H1 (cell line): ENCODE data around the gene PTPRE. TPM values are rescaled to one million over a fixed set of nuclear protein-coding genes. Genes with fewer than 3 reads are reported as not detected.

Experiments used
- CTCF ChIA-PET: fragments of 300-600 bp; sonication (Branson Sonifier 250); formaldehyde crosslinking; loops from one replicate; lab custom pipeline; 2021; ENCODE audit not compliant: partially characterized antibody; lab: Charles Lee
- POLR2A ChIA-PET: fragments of 300-600 bp; sonication (Branson Sonifier 250); formaldehyde crosslinking; loops from one replicate; lab custom pipeline; 2021; ENCODE audit warnings: inconsistent platforms; ENCODE audit not compliant: partially characterized antibody; lab: Charles Lee
- DNase-seq, 2 experiments: peaks; one replicate each; pipeline versions ENCODE4 v3.0.0 to v3.0.0-alpha.2; 2010 to 2022; ENCODE audit warnings: low spot score in 2 of 2, low read depth in 1 of 2, mixed read lengths in 1 of 2
- FAIRE-seq: peaks from 2 replicates; lab custom pipeline; 2011; peaks lifted over from hg19 to GRCh38; lab: Jason Lieb, UNC
- H2AFZ ChIP-seq: 2 replicates; pipeline ENCODE4 v1.8.1; 2012; ENCODE audit warnings: low read length, inconsistent platforms
- H2AK5ac ChIP-seq: 2 replicates; pipeline ENCODE4 v1.6.1; 2013; ENCODE audit warnings: low read depth, low read length
- H2BK120ac ChIP-seq: replicated peaks from 2 replicates; pipeline ENCODE3; 2013; ENCODE audit warnings: low read depth, low read length, inconsistent platforms
- H2BK12ac ChIP-seq: 2 replicates; pipeline ENCODE4 v1.6.1; 2013; ENCODE audit warnings: low read depth, low read length
- H2BK15ac ChIP-seq: 2 replicates; pipeline ENCODE4 v1.6.1; 2013; ENCODE audit warnings: low read length
- H2BK20ac ChIP-seq: 2 replicates; pipeline ENCODE4 v1.6.1; 2013; ENCODE audit warnings: low read length
- H2BK5ac ChIP-seq: 2 replicates; pipeline ENCODE4 v1.6.1; 2013; ENCODE audit warnings: low read depth, low read length
- H3K14ac ChIP-seq: 2 replicates; pipeline ENCODE4 v1.6.1; 2013; ENCODE audit warnings: inconsistent platforms; ENCODE audit not compliant: insufficient read length
- H3K18ac ChIP-seq: 2 replicates; pipeline ENCODE4 v1.6.1; 2013; ENCODE audit warnings: low read length; ENCODE audit errors: extremely low read depth
- H3K23ac ChIP-seq: 2 replicates; pipeline ENCODE4 v1.6.1; 2013; ENCODE audit warnings: inconsistent platforms; ENCODE audit not compliant: insufficient read length
- H3K23me2 ChIP-seq: 2 replicates; pipeline ENCODE4 v1.6.1; 2013; ENCODE audit warnings: low read depth, low read length
- H3K27ac ChIP-seq: 2 replicates; pipeline ENCODE4 v1.6.1; 2011; ENCODE audit warnings: low read depth, low read length, inconsistent platforms
- H3K27me3 ChIP-seq, 4 experiments: replicated peaks in 1 of 4; 1 replicate in 1 of 4; 2 replicates in 3 of 4; pipeline versions ENCODE4 v1.6.1 to v1.8.1; 2011 to 2013; ENCODE audit warnings: low read length in 3 of 4, mild to moderate bottlenecking in 3 of 4, inconsistent platforms in 2 of 4, mixed read lengths in 2 of 4, moderate library complexity in 1 of 4; ENCODE audit not compliant: control insufficient read depth in 3 of 4, insufficient read depth in 3 of 4; ENCODE audit errors: extremely low read depth in 1 of 4
- H3K36me3 ChIP-seq, 4 experiments: 2 replicates each; pipeline versions ENCODE4 v1.6.1 to v1.8.1; 2011 to 2013; ENCODE audit warnings: mild to moderate bottlenecking in 4 of 4, low read length in 3 of 4, moderate library complexity in 2 of 4, control low read depth in 1 of 4, inconsistent platforms in 1 of 4; ENCODE audit not compliant: insufficient read depth in 4 of 4, control insufficient read depth in 2 of 4
- H3K4ac ChIP-seq: replicated peaks from 2 replicates; pipeline ENCODE3; 2013; ENCODE audit warnings: low read length, low read depth, mixed read lengths, inconsistent platforms; ENCODE audit not compliant: insufficient read length
- H3K4me1 ChIP-seq, 4 experiments: replicated peaks in 1 of 4; 1 replicate in 1 of 4; 2 replicates in 3 of 4; pipeline versions ENCODE4 v1.6.1 to v1.8.1; 2011 to 2013; ENCODE audit warnings: low read length in 3 of 4, inconsistent platforms in 2 of 4, mixed read lengths in 1 of 4; ENCODE audit not compliant: insufficient read depth in 4 of 4, control insufficient read depth in 3 of 4
- H3K4me2 ChIP-seq, 2 experiments: 2 replicates each; pipeline versions ENCODE4 v1.6.1 to v1.8.1; 2011 to 2013; ENCODE audit warnings: low read depth in 2 of 2, low read length in 2 of 2, control low read depth in 1 of 2, inconsistent platforms in 1 of 2, mild to moderate bottlenecking in 1 of 2; ENCODE audit not compliant: insufficient read depth in 1 of 2
- H3K4me3 ChIP-seq, 4 experiments: fragments of 200-600, 300-600 bp in 1 of 4; sonication (generic), shearing (Covaris generic), sonication (Bioruptor Twin) in 1 of 4; 2 replicates each; pipeline versions ENCODE4 v1.5.1 to v1.8.1; 2011 to 2016; ENCODE audit warnings: low read length in 4 of 4, low read depth in 3 of 4, control low read depth in 2 of 4, inconsistent platforms in 2 of 4, mild to moderate bottlenecking in 2 of 4, mixed read lengths in 1 of 4, moderate library complexity in 1 of 4; ENCODE audit not compliant: insufficient read depth in 2 of 4; ENCODE audit errors: extremely low read depth in 1 of 4
- H3K56ac ChIP-seq: replicated peaks from 2 replicates; pipeline ENCODE3; 2013; ENCODE audit warnings: low read depth, mild to moderate bottlenecking, mixed read lengths, low read length, inconsistent platforms; ENCODE audit not compliant: insufficient read length
- H3K79me1 ChIP-seq: 2 replicates; pipeline ENCODE4 v1.6.1; 2013; ENCODE audit warnings: low read depth, low read length, control low read depth
- H3K79me2 ChIP-seq, 2 experiments: 2 replicates each; pipeline versions ENCODE4 v1.6.1 to v1.8.1; 2012 to 2013; ENCODE audit warnings: low read length in 2 of 2, mild to moderate bottlenecking in 2 of 2, inconsistent platforms in 1 of 2; ENCODE audit not compliant: insufficient read depth in 2 of 2, control insufficient read depth in 1 of 2
- H3K9ac ChIP-seq, 4 experiments: replicated peaks in 1 of 4; 1 replicate in 1 of 4; 2 replicates in 3 of 4; pipeline versions ENCODE4 v1.6.1 to v1.8.1; 2011 to 2013; ENCODE audit warnings: low read depth in 3 of 4, low read length in 3 of 4, control low read depth in 2 of 4, mild to moderate bottlenecking in 2 of 4, moderate library complexity in 2 of 4, inconsistent platforms in 1 of 4; ENCODE audit errors: extremely low read depth in 1 of 4
- H3K9me3 ChIP-seq, 2 experiments: 2 replicates each; pipeline versions ENCODE4 v1.6.1 to v1.8.1; 2012 to 2013; ENCODE audit warnings: mild to moderate bottlenecking in 2 of 2, moderate library complexity in 2 of 2, control low read depth in 1 of 2, inconsistent platforms in 1 of 2, low read depth in 1 of 2, low read length in 1 of 2, mixed read lengths in 1 of 2; ENCODE audit not compliant: insufficient read depth in 2 of 2
- H4K20me1 ChIP-seq, 2 experiments: replicated peaks in 1 of 2; 2 replicates each; pipeline versions ENCODE3 to v1.8.1; 2011 to 2013; ENCODE audit warnings: inconsistent platforms in 2 of 2, low read length in 2 of 2, mild to moderate bottlenecking in 1 of 2; ENCODE audit not compliant: insufficient read depth in 2 of 2, control insufficient read depth in 1 of 2
- H4K5ac ChIP-seq: 2 replicates; pipeline ENCODE4 v1.6.1; 2013; ENCODE audit warnings: low read length, low read depth, mixed read lengths, inconsistent platforms; ENCODE audit not compliant: insufficient read length
- H4K8ac ChIP-seq: 2 replicates; pipeline ENCODE4 v1.8.0; 2013; ENCODE audit warnings: mild to moderate bottlenecking, moderate library complexity, low read length, inconsistent platforms; ENCODE audit not compliant: insufficient read depth; ENCODE audit errors: extremely low read depth
- H4K91ac ChIP-seq: replicated peaks from 2 replicates; pipeline ENCODE3; 2013; ENCODE audit warnings: low read length, mixed read lengths, inconsistent platforms; ENCODE audit not compliant: insufficient read length
- ATF3 ChIP-seq: IDR thresholded peaks from 2 replicates; pipeline ENCODE4 v1.6.1; 2011; ENCODE audit warnings: low read depth, mild to moderate bottlenecking, low read length; ENCODE audit not compliant: insufficient read depth
- BRCA1 ChIP-seq: IDR thresholded peaks from 2 replicates; pipeline ENCODE4 v1.6.1; 2012; ENCODE audit warnings: low read depth, low read length, improper control_type of control experiment
- CEBPB ChIP-seq: IDR thresholded peaks from 2 replicates; pipeline ENCODE4 v1.6.1; 2012; ENCODE audit warnings: low read depth, low read length
- JUND ChIP-seq: IDR thresholded peaks from 2 replicates; pipeline ENCODE4 v1.6.1; 2011; ENCODE audit warnings: mild to moderate bottlenecking, improper control_type of control experiment, low read length
- KDM1A ChIP-seq: fragments of 200-600, 300-600 bp; sonication (generic); IDR thresholded peaks from 2 replicates; pipeline ENCODE4 v1.7.1; 2016; ENCODE audit warnings: mild to moderate bottlenecking, low read length, borderline replicate concordance
- SIRT6 ChIP-seq: IDR thresholded peaks from one replicate; pipeline ENCODE4 v1.7.1; 2012; ENCODE audit warnings: low read length, inconsistent platforms
- WGBS, 2 experiments: shearing (Covaris generic) in 1 of 2; methylation state at CpG; one replicate each; pipeline versions ENCODE4 v1.1.6 to v1.1.7; 2013 to 2015; ENCODE audit warnings: low lambda C conversion rate in 2 of 2, mixed read lengths in 2 of 2, inconsistent platforms in 1 of 2, low coverage in 1 of 2, missing lambda C conversion rate in 1 of 2; ENCODE audit not compliant: insufficient replicate concordance in 2 of 2, insufficient coverage in 1 of 2, insufficient read length in 1 of 2; ENCODE audit errors: extremely low coverage in 1 of 2, missing lambda C conversion rate in 1 of 2; 5-methylcytosine and 5-hydroxymethylcytosine counted together
- polyA plus RNA-seq, 7 experiments: library from polyadenylated mRNA; depleted of rRNA in 3 of 7; stranded (reverse) in 5 of 7; unstranded in 2 of 7; fragments of >200 nt in 5 of 7; fragments of 200-250 nt in 2 of 7; gene quantifications; 1 replicate in 5 of 7; 2 replicates in 1 of 7; 4 replicates in 1 of 7; pipeline versions ENCODE4 v1.2.1 to v1.2.3, GENCODE V29; 2011 to 2013; ENCODE audit warnings: missing spikeins in 2 of 7, mixed read lengths in 2 of 7
- total RNA-seq: library from RNA; stranded (reverse); fragmentation: NEBNext Ultra II Directional; extraction: Animal tissue kit (Norgen Biotek cat#: 25700); gene quantifications from 2 replicates; pipeline ENCODE4 v1.2.1, GENCODE V29; 2021

PTPRE gene
- total and polyA plus RNA-seq, 2 of the 8 experiments (the other 6 are each of a cell fraction or from before 2014, with no cell fraction given): 0.33 to 0.54 TPM

GRCh38 chr10:127961071-127961470 lies 54.2 kb downstream of the PTPRE start:
- no peak overlapping the region for H3K4me3 ChIP-seq
- H3K9me3 ChIP-seq: no peaks in the 10 kb centered on the region
- H3K79me2 ChIP-seq: no peaks in the 10 kb centered on the region
- no peak overlapping the region for H2BK15ac ChIP-seq
- DNase-seq (no peak), FAIRE-seq (no peak)
- H3K27ac ChIP-seq: no peak overlapping the region
- H2BK120ac ChIP-seq: no peak overlapping the region
- 0 out of 2 replicates have a peak, but pooled peaks cover 2% of the 10 kb centered on the region for H3K23me2 ChIP-seq
- WGBS, 2 experiments: 83% methylated on average over 9 of the region's 9 CpGs; no CpG with 5 or more reads in 1 of the 2 experiments
- no peak overlapping the region for H3K14ac ChIP-seq
- no peak overlapping the region for H2BK12ac ChIP-seq
- H3K36me3 ChIP-seq: no peaks in the 10 kb centered on the region
- no peaks in the 10 kb centered on the region for H3K79me1 ChIP-seq
- H4K91ac ChIP-seq: no peak overlapping the region
- no peak overlapping the region for H4K5ac ChIP-seq
- H3K4me2 ChIP-seq: no peak overlapping the region
- no peak overlapping the region for H3K4ac ChIP-seq
- H2BK20ac ChIP-seq: no peak overlapping the region
- H3K18ac ChIP-seq: no peak overlapping the region
- no peak overlapping the region for H3K9ac ChIP-seq
- CTCF ChIA-PET: interaction anchor here (0.7 to 1.0 kb wide), 3 partner anchors 89 to 265 kb away, joined by 3 to 4 read pairs (median 3); no protein-coding TSS in a partner anchor
- H2AK5ac ChIP-seq: no peak overlapping the region
- H4K20me1 ChIP-seq: no peaks in the 10 kb centered on the region
- no peak overlapping the region for H2AFZ ChIP-seq
- POLR2A ChIA-PET: no interaction called here
- H4K8ac ChIP-seq: no peak overlapping the region
- H2BK5ac ChIP-seq: no peak overlapping the region
- H3K4me1 ChIP-seq: peaks cover 2 to 20% (median 7%) of the 10 kb centered on the region in 4 experiments
- TF ChIP-seq JUND (no peak), SIRT6 (no peak), KDM1A (no peak), CEBPB (no peak), BRCA1 (no peak), ATF3 (no peak)
- no peaks in the 10 kb centered on the region; a peak in 2 of 7 replicates for H3K27me3 ChIP-seq
- no peak overlapping the region for H3K56ac ChIP-seq
- H3K23ac ChIP-seq: no peak overlapping the region
